HEK293 (cell line): ENCODE results near the gene IRF1.
"Not testable (repeated sequence)": the region's sequence is repeated elsewhere in the genome, so short reads cannot be mapped to it uniquely, and the experiment has no call there.

ENCODE experiments used
- CTCF ChIA-PET: fragments of 350-600 bp; formaldehyde crosslinking; extraction: SDS; loops from one replicate; lab custom pipeline; 2021; ENCODE audit warnings: antibody characterized with exemption; lab: Yijun Ruan, JAX
- POLR2A ChIA-PET: fragments of 300-600 bp; formaldehyde crosslinking; extraction: SDS; loops from one replicate; lab custom pipeline; 2020; ENCODE audit warnings: antibody characterized with exemption, inconsistent platforms; lab: Yijun Ruan, JAX
- H3K27ac ChIP-seq: fragments of 200-500 bp; sonication (Bioruptor generic); 2 replicates; pipeline ENCODE4 v1.5.1; 2014; ENCODE audit warnings: low read depth, low read length, control low read depth, inconsistent platforms; ENCODE audit errors: extremely low read depth
- H3K36me3 ChIP-seq, 2 experiments: fragments of 200-500 bp in 1 of 2; sonication (Bioruptor generic) in 1 of 2; 1 replicate in 1 of 2; 2 replicates in 1 of 2; pipeline ENCODE4 v1.5.1; 2014 to 2017; ENCODE audit warnings: inconsistent platforms in 2 of 2, low read length in 2 of 2; ENCODE audit not compliant: control insufficient read depth in 2 of 2, insufficient read depth in 1 of 2
- H3K4me1 ChIP-seq: fragments of 200-500 bp; sonication (Bioruptor generic); 2 replicates; pipeline ENCODE4 v1.5.1; 2014; ENCODE audit warnings: mild to moderate bottlenecking, low read length, inconsistent platforms; ENCODE audit not compliant: control insufficient read depth, insufficient read depth
- H3K4me3 ChIP-seq: 2 replicates; pipeline ENCODE4 v1.5.1; 2011; ENCODE audit warnings: low read depth, mild to moderate bottlenecking, control low read depth, low read length, moderate library complexity
- H3K9me3 ChIP-seq: fragments of 200-500 bp; sonication (Bioruptor generic); 2 replicates; pipeline ENCODE4 v1.5.1; 2014; ENCODE audit warnings: low read depth, low read length, inconsistent platforms; ENCODE audit not compliant: control insufficient read depth, insufficient read depth
- CTCF ChIP-seq: fragments of 450-650 bp; formaldehyde crosslinking; IDR thresholded peaks from 2 replicates; pipeline ENCODE4 v1.5.1; 2016; ENCODE audit warnings: missing biosample characterization, missing genetic modification characterization
- KLF1 ChIP-seq: fragments of 450-650 bp; formaldehyde crosslinking; IDR thresholded peaks from 2 replicates; pipeline ENCODE4 v1.5.1; 2016; ENCODE audit warnings: missing biosample characterization, missing genetic modification characterization
- MZF1 ChIP-seq: fragments of 450-650 bp; formaldehyde crosslinking; IDR thresholded peaks from 2 replicates; pipeline ENCODE4 v1.5.1; 2017; ENCODE audit warnings: missing biosample characterization, missing genetic modification characterization, borderline replicate concordance
- PRDM4 ChIP-seq: fragments of 450-650 bp; formaldehyde crosslinking; IDR thresholded peaks from 2 replicates; pipeline ENCODE4 v1.5.1; 2017; ENCODE audit warnings: missing biosample characterization, missing genetic modification characterization
- ZFHX2 ChIP-seq: fragments of 450-650 bp; formaldehyde crosslinking; conservative IDR thresholded peaks from 2 replicates; pipeline ENCODE4 v1.5.1; 2016; ENCODE audit warnings: missing biosample characterization, missing genetic modification characterization
- ZIC2 ChIP-seq: fragments of 450-650 bp; formaldehyde crosslinking; IDR thresholded peaks from 2 replicates; pipeline ENCODE4 v1.5.1; 2016; ENCODE audit warnings: missing biosample characterization, missing genetic modification characterization
- ZNF146 ChIP-seq: fragments of 450-650 bp; formaldehyde crosslinking; IDR thresholded peaks from 2 replicates; pipeline ENCODE4 v1.5.1; 2016; ENCODE audit warnings: missing biosample characterization, missing genetic modification characterization
- ZNF274 ChIP-seq, 2 experiments: fragments of 200-500 bp in 1 of 2; fragments of 450-650 bp in 1 of 2; sonication (Bioruptor generic) in 1 of 2; formaldehyde crosslinking in 1 of 2; IDR thresholded peaks; 2 replicates each; pipeline versions ENCODE4 v1.5.1 to v1.6.1; 2014 to 2016; ENCODE audit warnings: borderline replicate concordance in 1 of 2, inconsistent platforms in 1 of 2, low read length in 1 of 2, missing biosample characterization in 1 of 2, missing genetic modification characterization in 1 of 2
- ZNF311 ChIP-seq: fragments of 450-650 bp; formaldehyde crosslinking; IDR thresholded peaks from 2 replicates; pipeline ENCODE4 v1.5.1; 2017; ENCODE audit warnings: missing biosample characterization, missing genetic modification characterization, borderline replicate concordance
- ZNF335 ChIP-seq: fragments of 450-650 bp; formaldehyde crosslinking; conservative IDR thresholded peaks from 2 replicates; pipeline ENCODE4 v1.5.1; 2016; ENCODE audit warnings: missing biosample characterization, missing genetic modification characterization
- ZNF600 ChIP-seq: fragments of 450-650 bp; formaldehyde crosslinking; IDR thresholded peaks from 2 replicates; pipeline ENCODE4 v1.5.1; 2016; ENCODE audit warnings: missing biosample characterization, missing genetic modification characterization
- ZNF621 ChIP-seq: fragments of 450-650 bp; formaldehyde crosslinking; IDR thresholded peaks from 2 replicates; pipeline ENCODE4 v1.5.1; 2017; ENCODE audit warnings: missing biosample characterization, missing genetic modification characterization
- ZNF707 ChIP-seq: fragments of 450-650 bp; formaldehyde crosslinking; IDR thresholded peaks from 2 replicates; pipeline ENCODE4 v1.5.1; 2016; ENCODE audit warnings: missing biosample characterization, missing genetic modification characterization
- ZNF747 ChIP-seq: fragments of 450-650 bp; formaldehyde crosslinking; IDR thresholded peaks from 2 replicates; pipeline ENCODE4 v1.5.1; 2016; ENCODE audit warnings: missing biosample characterization, missing genetic modification characterization
- ZNF785 ChIP-seq: fragments of 450-650 bp; formaldehyde crosslinking; IDR thresholded peaks from 2 replicates; pipeline ENCODE4 v1.5.1; 2016; ENCODE audit warnings: missing biosample characterization, missing genetic modification characterization

Gene IRF1

GRCh38 chr5:132444841-132445639 is 45.5 kb downstream of the IRF1 start:
- H3K4me1 ChIP-seq, result no peaks in the 10 kb centered on the region
- no peak for TF ChIP-seq PRDM4 (tag by site-specific recombination)
- no peak for TF ChIP-seq ZNF621 (tag by site-specific recombination)
- TF ChIP-seq ZNF146 (tag by site-specific recombination), result no peak
- no peak for TF ChIP-seq ZNF335 (tag by site-specific recombination)
- no peak for TF ChIP-seq ZNF311 (tag by site-specific recombination)
- TF ChIP-seq ZFHX2 (tag by site-specific recombination), result no peak
- no peak for TF ChIP-seq ZNF274 (IDR thresholded peaks at IDR 0.05; ENCODE audit: low read length)
- no peak for TF ChIP-seq ZNF274 (tag by site-specific recombination; IDR thresholded peaks at IDR 0.05; ENCODE audit: borderline replicate concordance)
- H3K27ac ChIP-seq, result no peak overlapping the region
- H3K36me3 ChIP-seq, result no peaks in the 10 kb centered on the region
- H3K9me3 ChIP-seq, result no peaks in the 10 kb centered on the region
- no peak overlapping the region for H3K4me3 ChIP-seq
- ChIA-PET POLR2A (no interaction called here), CTCF (no interaction called here)

- Histone ChIP-seq H3K4me1 (no peaks in the 10 kb centered on the region), H3K36me3 (no peaks in the 10 kb centered on the region), H3K4me3 (no peak overlapping the region), H3K27ac (no peak overlapping the region), H3K9me3 (no peaks in the 10 kb centered on the region)
- TF ChIP-seq ZIC2, result peak; percentile 78
- TF ChIP-seq ZNF747 (tag by site-specific recombination), result no peak
- ChIA-PET CTCF (no interaction called here), POLR2A (no interaction called here)
Observed at GRCh38 chr5:132444061-132444460, 46.5 kb downstream of the IRF1 start.

GRCh38 chr5:132439521-132440089 is 51.0 kb downstream of the IRF1 start:
- Histone ChIP-seq H3K9me3 (no peaks in the 10 kb centered on the region), H3K27ac (no peak overlapping the region), H3K36me3 (no peaks in the 10 kb centered on the region), H3K4me1 (no peaks in the 10 kb centered on the region)
- TF ChIP-seq ZNF707 (tag by site-specific recombination), result no peak
- peak; percentile 52; the same call in 1 of the 2 replicates for TF ChIP-seq ZNF600 (tag by site-specific recombination)
- no peak for TF ChIP-seq ZNF785 (tag by site-specific recombination)
- TF ChIP-seq, all 188 proteins: peak for 1
- no peak overlapping the region for H3K4me3 ChIP-seq
- POLR2A ChIA-PET, result interaction anchor here (0.6 kb wide), 1 partner anchor 11 kb away, joined by 3 read pairs; no protein-coding TSS in a partner anchor
- CTCF ChIA-PET, result interaction anchor here (0.7 to 2.4 kb wide), 4 partner anchors 16 to 835 kb away, joined by 3 to 6 read pairs (median 4); no protein-coding TSS in a partner anchor

- POLR2A ChIA-PET, result no interaction called here
- H3K9me3 ChIP-seq, result no peaks in the 10 kb centered on the region
- no peaks in the 10 kb centered on the region for H3K4me1 ChIP-seq
- H3K36me3 ChIP-seq, result no peaks in the 10 kb centered on the region
- CTCF ChIA-PET, result interaction anchor here (0.8 to 2.4 kb wide), 5 partner anchors 15 to 67 kb away, joined by 3 to 6 read pairs (median 4); no protein-coding TSS in a partner anchor
- no peak overlapping the region for H3K27ac ChIP-seq
- H3K4me3 ChIP-seq, result no peak overlapping the region
- TF ChIP-seq MZF1 (tag by site-specific recombination) (no peak), CTCF (tag by site-specific recombination) (0 out of 2 replicates have a peak, but pooled peaks have one; percentile 13), KLF1 (tag by site-specific recombination) (no peak)
Observed at GRCh38 chr5:132438917-132439316, 51.7 kb downstream of the IRF1 start.

- H3K36me3 ChIP-seq, H3K4me1 ChIP-seq, H3K27ac ChIP-seq, H3K9me3 ChIP-seq, H3K4me3 ChIP-seq: not testable (repeated sequence)
- ChIA-PET CTCF (interaction anchor here (0.8 to 2.4 kb wide), 4 partner anchors 14 to 66 kb away, joined by 3 to 6 read pairs (median 4); no protein-coding TSS in a partner anchor), POLR2A (interaction anchor here (1.4 kb wide), 1 partner anchor 9 kb away, joined by 6 read pairs; no protein-coding TSS in a partner anchor)
Observed at GRCh38 chr5:132438267-132438645, 52.3 kb downstream of the IRF1 start.
